GM23248 (cell line): ENCODE data around the gene MCL1. TPM values are rescaled to one million over a fixed set of nuclear protein-coding genes. Genes with fewer than 3 reads are reported as not detected.

ENCODE experiments used
- DNase-seq: peaks from one replicate; pipeline ENCODE4 v3.0.0-alpha.2; 2015
- H2AFZ ChIP-seq: fragments of 200-600 bp; sonication (generic); 2 replicates; pipeline ENCODE4 v1.6.1; 2016; ENCODE audit warnings: antibody characterized with exemption
- H3F3A ChIP-seq: fragments of 200-600 bp; sonication (generic); 2 replicates; pipeline ENCODE4 v1.6.1; 2016; ENCODE audit warnings: mild to moderate bottlenecking, antibody characterized with exemption, mixed run types; ENCODE audit not compliant: insufficient read depth
- H3K27ac ChIP-seq: fragments of 200-600 bp; sonication (generic); 2 replicates; pipeline ENCODE4 v1.5.1; 2016; ENCODE audit warnings: mild to moderate bottlenecking
- H3K27me3 ChIP-seq: fragments of 200-600 bp; sonication (generic); replicated peaks from 2 replicates; pipeline ENCODE4 v1.6.1; 2016; ENCODE audit warnings: mild to moderate bottlenecking; ENCODE audit not compliant: insufficient read depth
- H3K36me3 ChIP-seq: fragments of 200-600 bp; sonication (generic); 2 replicates; pipeline ENCODE4 v1.6.1; 2016; ENCODE audit warnings: low read depth, mild to moderate bottlenecking
- H3K4me1 ChIP-seq: fragments of 200-600 bp; sonication (generic); 2 replicates; pipeline ENCODE4 v1.6.1; 2016; ENCODE audit warnings: mild to moderate bottlenecking; ENCODE audit not compliant: insufficient read depth
- H3K4me2 ChIP-seq: fragments of 200-600 bp; sonication (generic); one replicate; pipeline ENCODE4 v1.6.1; 2016; ENCODE audit warnings: mild to moderate bottlenecking; ENCODE audit not compliant: unreplicated experiment
- H3K4me3 ChIP-seq: fragments of 200-600 bp; sonication (generic); 2 replicates; pipeline ENCODE4 v1.5.1; 2016; ENCODE audit warnings: mild to moderate bottlenecking
- H3K79me2 ChIP-seq: fragments of 200-600 bp; sonication (generic); 2 replicates; pipeline ENCODE4 v1.6.1; 2016; ENCODE audit warnings: mild to moderate bottlenecking; ENCODE audit not compliant: insufficient read depth
- H3K9ac ChIP-seq: fragments of 200-600 bp; sonication (generic); 2 replicates; pipeline ENCODE4 v1.6.1; 2016; ENCODE audit warnings: mild to moderate bottlenecking
- H3K9me2 ChIP-seq: fragments of 200-600 bp; sonication (generic); 2 replicates; pipeline ENCODE4 v1.6.1; 2016; ENCODE audit warnings: mixed run types, mild to moderate bottlenecking, moderate library complexity; ENCODE audit not compliant: insufficient read depth
- H3K9me3 ChIP-seq: fragments of 200-600 bp; sonication (generic); one replicate; pipeline ENCODE4 v1.6.1; 2017; ENCODE audit warnings: low read depth
- H4K20me1 ChIP-seq: fragments of 200-600 bp; sonication (generic); 2 replicates; pipeline ENCODE4 v1.6.0; 2016; ENCODE audit not compliant: insufficient read depth
- EZH2 ChIP-seq: fragments of 200-600 bp; sonication (generic); IDR thresholded peaks from 2 replicates; pipeline ENCODE4 v1.6.1; 2018; ENCODE audit warnings: antibody characterized with exemption, mild to moderate bottlenecking; ENCODE audit not compliant: insufficient read depth, poor library complexity, severe bottlenecking
- EZH2phosphoT487 ChIP-seq: fragments of 200-600 bp; sonication (generic); IDR thresholded peaks from 2 replicates; pipeline ENCODE4 v1.6.1; 2018; ENCODE audit warnings: antibody characterized with exemption, moderate library complexity, mild to moderate bottlenecking, low read depth; ENCODE audit not compliant: insufficient read depth
- whole genome bisulfite sequencing, 2 experiments: methylation state at CpG; one replicate each; pipeline ENCODE4 v1.1.6; 2015 to 2017; ENCODE audit warnings: low lambda C conversion rate in 2 of 2, low coverage in 1 of 2; ENCODE audit errors: missing lambda C conversion rate in 2 of 2; 5-methylcytosine and 5-hydroxymethylcytosine counted together
- in situ Hi-C: fragments of 300-500 bp; cut with MboI; formaldehyde crosslinking; loops from 2 replicates; pipeline ENCODE4 v1.15.0; 2020
- polyA plus RNA-seq: library from polyadenylated mRNA; unstranded; fragments of >200 nt; fragmentation: Nextera tagmentation; extraction: Ambion mirVana; gene quantifications from 2 replicates; pipeline ENCODE4 v1.2.1, GENCODE V29; 2016
- total RNA-seq: library from RNA; depleted of rRNA; stranded (reverse); fragments of >200 nt; shearing (Covaris generic); gene quantifications from 2 replicates; pipeline ENCODE4 v1.2.3, GENCODE V29; 2014

Gene MCL1
- total and polyA plus RNA-seq, 2 experiments from 2014 or later, result 84.7 to 310 TPM

GRCh38 chr1:150559656-150560010, 19.8 kb downstream of the MCL1 start:
- WGBS, 2 experiments, result 54 to 61% methylated on average over 10 of the region's 10 CpGs
- H4K20me1 ChIP-seq, result no peaks in the 10 kb centered on the region
- no peak for TF ChIP-seq EZH2phosphoT487
- no peak overlapping the region for H3K4me3 ChIP-seq
- no peak overlapping the region for H3K9ac ChIP-seq
- H3K9me2 ChIP-seq, result no peaks in the 10 kb centered on the region
- peaks cover 13% of the 10 kb centered on the region for H3K79me2 ChIP-seq
- 0 out of 2 replicates have a peak, but pooled peaks cover 3% of the 10 kb centered on the region for H3K36me3 ChIP-seq
- H3K27ac ChIP-seq, result no peak overlapping the region
- H3F3A ChIP-seq, result peaks cover 35% of the 10 kb centered on the region
- no peak overlapping the region for H3K4me2 ChIP-seq
- no peaks in the 10 kb centered on the region for H3K27me3 ChIP-seq
- H3K9me3 ChIP-seq, result no peaks in the 10 kb centered on the region
- no peak for DNase-seq
- H3K4me1 ChIP-seq, result peaks cover 32% of the 10 kb centered on the region
- H2AFZ ChIP-seq, result no peak overlapping the region
- in situ Hi-C loops, result loop anchor here (10.0 kb wide), 1 partner anchor 255 kb away; no protein-coding TSS in a partner anchor

- H3K9me3 ChIP-seq, result no peaks in the 10 kb centered on the region
- no peak overlapping the region for H3K27ac ChIP-seq
- TF ChIP-seq EZH2, result no peak
- no peak for TF ChIP-seq EZH2phosphoT487
- 82 to 83% methylated on average over 27 to 28 of the region's 28 CpGs for WGBS, 2 experiments
- 0 out of 2 replicates have a peak, but pooled peaks cover 3% of the 10 kb centered on the region for H3K36me3 ChIP-seq
- no peak overlapping the region for H3K4me3 ChIP-seq
- no peaks in the 10 kb centered on the region for H3K27me3 ChIP-seq
- H3F3A ChIP-seq, result peaks cover 29% of the 10 kb centered on the region
- H3K4me2 ChIP-seq, result no peak overlapping the region
- no peaks in the 10 kb centered on the region for H3K9me2 ChIP-seq
- no peaks in the 10 kb centered on the region for H4K20me1 ChIP-seq
- H3K9ac ChIP-seq, result no peak overlapping the region
- H3K79me2 ChIP-seq, result peaks cover 13% of the 10 kb centered on the region; the same call in 1 of the 2 replicates
- H3K4me1 ChIP-seq, result peaks cover 25% of the 10 kb centered on the region
- peak; percentile 0 for DNase-seq
- in situ Hi-C loops, result no loop called here
- H2AFZ ChIP-seq, result no peak overlapping the region
Measured at GRCh38 chr1:150558761-150559655, 20.4 kb downstream of the MCL1 start.

- Histone ChIP-seq H3K9ac (no peak overlapping the region), H3K9me3 (no peaks in the 10 kb centered on the region), H3K9me2 (no peaks in the 10 kb centered on the region), H3K27me3 (no peaks in the 10 kb centered on the region), H3K27ac (no peak overlapping the region), H4K20me1 (no peaks in the 10 kb centered on the region), H3K4me3 (no peak overlapping the region), H2AFZ (no peak overlapping the region), H3K4me1 (peaks cover 19% of the 10 kb centered on the region), H3K79me2 (peaks cover 14% of the 10 kb centered on the region; the same call in 1 of the 2 replicates), H3K36me3 (0 out of 2 replicates have a peak, but pooled peaks cover 3% of the 10 kb centered on the region), H3K4me2 (no peak overlapping the region), H3F3A (peaks cover 22% of the 10 kb centered on the region)
- no peak for DNase-seq
- in situ Hi-C loops, result no loop called here
- 79 to 80% methylated on average over 14 to 15 of the region's 15 CpGs for WGBS, 2 experiments
- TF ChIP-seq EZH2phosphoT487, result no peak
- no peak for TF ChIP-seq EZH2
Measured at GRCh38 chr1:150558303-150558704, 21.1 kb downstream of the MCL1 start.

- H3K9me3 ChIP-seq, result no peaks in the 10 kb centered on the region
- no peak overlapping the region for H3K9ac ChIP-seq
- H2AFZ ChIP-seq, result no peak overlapping the region
- in situ Hi-C loops, result no loop called here
- WGBS, 2 experiments, result 83 to 88% methylated on average over 14 to 15 of the region's 15 CpGs
- no peaks in the 10 kb centered on the region for H4K20me1 ChIP-seq
- TF ChIP-seq EZH2 (no peak), EZH2phosphoT487 (no peak)
- 0 out of 2 replicates have a peak, but pooled peaks cover 3% of the 10 kb centered on the region for H3K36me3 ChIP-seq
- peaks cover 20% of the 10 kb centered on the region for H3F3A ChIP-seq
- no peak overlapping the region for H3K4me2 ChIP-seq
- H3K4me1 ChIP-seq, result peaks cover 19% of the 10 kb centered on the region
- no peaks in the 10 kb centered on the region for H3K9me2 ChIP-seq
- DNase-seq, result no peak
- no peak overlapping the region for H3K27ac ChIP-seq
- no peak overlapping the region for H3K4me3 ChIP-seq
- peaks cover 14% of the 10 kb centered on the region; the same call in 1 of the 2 replicates for H3K79me2 ChIP-seq
- no peaks in the 10 kb centered on the region for H3K27me3 ChIP-seq
Measured at GRCh38 chr1:150557813-150558212, 21.6 kb downstream of the MCL1 start.
